HepG2 (cell line): ENCODE measurements around the gene ZNF548. TPM values are rescaled to one million over a fixed set of nuclear protein-coding genes. Genes with fewer than 3 reads are reported as not detected.

Source experiments
- ADNP ChIP-seq: sonication (generic); formaldehyde crosslinking; IDR thresholded peaks from 2 replicates; pipeline ENCODE4 v1.4.0; 2020; ENCODE audit warnings: missing genetic modification reagents
- ATF7-NPFF ChIP-seq: sonication (generic); formaldehyde crosslinking; IDR thresholded peaks from 2 replicates; pipeline ENCODE4 v1.8.1; 2023; ENCODE audit warnings: mild to moderate bottlenecking, low read depth, missing genetic modification reagents, moderate library complexity
- BCL3 ChIP-seq: sonication (generic); formaldehyde crosslinking; IDR thresholded peaks from 2 replicates; pipeline ENCODE4 v1.5.1; 2020; ENCODE audit warnings: mild to moderate bottlenecking, missing genetic modification reagents, moderate library complexity
- CC2D1A ChIP-seq: sonication (generic); formaldehyde crosslinking; IDR thresholded peaks from 2 replicates; pipeline ENCODE4 v1.8.1; 2023; ENCODE audit warnings: mild to moderate bottlenecking, missing genetic modification reagents
- GATAD2A ChIP-seq: IDR thresholded peaks from 2 replicates; pipeline ENCODE4 v1.6.1; 2016
- GPN1 ChIP-seq: sonication (generic); formaldehyde crosslinking; IDR thresholded peaks from 2 replicates; pipeline ENCODE4 v1.5.1; 2020; ENCODE audit warnings: missing genetic modification reagents, borderline replicate concordance
- HHEX ChIP-seq: IDR thresholded peaks from 2 replicates; pipeline ENCODE4 v1.6.1; 2016; ENCODE audit warnings: control low read depth
- HNRNPH1 ChIP-seq: fragments of 200-400 bp; formaldehyde crosslinking; optimal IDR thresholded peaks from 2 replicates; pipeline ENCODE3; 2017; ENCODE audit warnings: mild to moderate bottlenecking, low read depth, low read length
- MLLT10 ChIP-seq: sonication (generic); formaldehyde crosslinking; IDR thresholded peaks from 2 replicates; pipeline ENCODE4 v1.4.0; 2020; ENCODE audit warnings: missing genetic modification reagents
- MTF1 ChIP-seq: sonication (generic); formaldehyde crosslinking; IDR thresholded peaks from 2 replicates; pipeline ENCODE4 v1.5.0; 2020; ENCODE audit warnings: missing genetic modification reagents
- MXI1 ChIP-seq: IDR thresholded peaks from 3 replicates; pipeline ENCODE4 v1.6.1; 2012; ENCODE audit warnings: low read depth, low read length, inconsistent platforms, borderline replicate concordance
- MYNN ChIP-seq: sonication (generic); formaldehyde crosslinking; IDR thresholded peaks from 2 replicates; pipeline ENCODE4 v1.4.0; 2020; ENCODE audit warnings: mild to moderate bottlenecking, low read depth, missing genetic modification reagents
- NR2F2 ChIP-seq: IDR thresholded peaks from 2 replicates; pipeline ENCODE4 v1.6.1; 2012; ENCODE audit warnings: low read depth, inconsistent platforms, borderline replicate concordance
- PHF21A ChIP-seq: sonication (generic); formaldehyde crosslinking; IDR thresholded peaks from 2 replicates; pipeline ENCODE4 v1.5.0; 2020; ENCODE audit warnings: mild to moderate bottlenecking, missing genetic modification reagents
- PHF5A ChIP-seq: IDR thresholded peaks from one replicate; pipeline ENCODE4 v1.6.1; 2018; ENCODE audit warnings: low read depth, missing genetic modification reagents; ENCODE audit not compliant: unreplicated experiment
- SMAD1 ChIP-seq: sonication (generic); formaldehyde crosslinking; IDR thresholded peaks from 2 replicates; pipeline ENCODE4 v1.4.0; 2020; ENCODE audit warnings: missing genetic modification reagents, low read depth, mild to moderate bottlenecking, borderline replicate concordance
- SNRNP70 ChIP-seq: fragments of 200-400 bp; formaldehyde crosslinking; IDR thresholded peaks from 2 replicates; pipeline ENCODE4 v1.6.1; 2017; ENCODE audit warnings: mild to moderate bottlenecking, low read depth, low read length, moderate library complexity
- SYNCRIP ChIP-seq: fragments of 200-400 bp; formaldehyde crosslinking; IDR thresholded peaks from 2 replicates; pipeline ENCODE4 v1.6.1; 2018; ENCODE audit warnings: mild to moderate bottlenecking, low read depth, low read length; ENCODE audit not compliant: insufficient read depth
- ZNF33B ChIP-seq: sonication (generic); formaldehyde crosslinking; IDR thresholded peaks from 2 replicates; pipeline ENCODE4 v1.5.1; 2020; ENCODE audit warnings: mild to moderate bottlenecking, missing genetic modification reagents
- ZNF501 ChIP-seq: sonication (generic); formaldehyde crosslinking; IDR thresholded peaks from 2 replicates; pipeline ENCODE4 v1.5.1; 2020; ENCODE audit warnings: mild to moderate bottlenecking, moderate library complexity, missing genetic modification reagents
- ZNF543 ChIP-seq: sonication (generic); formaldehyde crosslinking; IDR thresholded peaks from 2 replicates; pipeline ENCODE4 v1.4.0; 2020; ENCODE audit warnings: mild to moderate bottlenecking, missing genetic modification reagents
- ZNF619 ChIP-seq: sonication (generic); formaldehyde crosslinking; IDR thresholded peaks from 2 replicates; pipeline ENCODE4 v1.4.0; 2020; ENCODE audit warnings: mild to moderate bottlenecking, missing genetic modification reagents
- ZXDC ChIP-seq: sonication (generic); formaldehyde crosslinking; IDR thresholded peaks from 2 replicates; pipeline ENCODE4 v1.5.0; 2020; ENCODE audit warnings: mild to moderate bottlenecking, missing genetic modification reagents
- polyA plus RNA-seq, 8 experiments: library from polyadenylated mRNA; depleted of rRNA in 3 of 8; stranded (reverse) in 7 of 8; unstranded in 1 of 8; fragments of >200 nt; fragmentation: Illumina TruSeq in 4 of 8; extraction: Trizol in 4 of 8; gene quantifications; 2 replicates each; pipeline versions ENCODE4 v1.2.1 to v1.2.3, GENCODE V29; 2011 to 2016; ENCODE audit warnings: low read depth in 4 of 8, missing spikeins in 1 of 8, mixed read lengths in 1 of 8; ENCODE audit not compliant: insufficient read depth in 1 of 8
- total RNA-seq, 5 experiments: library from RNA; depleted of rRNA; stranded (reverse); fragments of >200 nt; fragmentation: Illumina TruSeq; extraction: Trizol; gene quantifications; 2 replicates each; pipeline ENCODE4 v1.2.3, GENCODE V29; 2016; ENCODE audit warnings: low read depth in 1 of 5
- TF ChIP-seq, protein P1 (sequence below): sonication (generic); formaldehyde crosslinking; IDR thresholded peaks from 2 replicates; pipeline ENCODE4 v1.4.0; 2020; ENCODE audit warnings: missing genetic modification reagents, borderline replicate concordance

ZNF548 gene
- total and polyA plus RNA-seq, 2 of the 13 experiments (the other 11 are each of a cell fraction or from before 2014, with no cell fraction given) = 19.6 to 24.9 TPM

GRCh38 chr19:57389730-57390598, at the start of gene ZNF548 (continued):
- TF ChIP-seq ZXDC (CRISPR knock-in tag) (no peak), SYNCRIP (no peak), ATF7-NPFF (0 out of 2 replicates have a peak, but pooled peaks have one; percentile 25), PHF5A (CRISPR knock-in tag) (no peak), BCL3 (no peak), MTF1 (CRISPR knock-in tag) (no peak), ZNF543 (CRISPR knock-in tag) (no peak; the same call in 1 of the 2 replicates), MXI1 (peak; percentile 70; the same call in 1 of the 3 replicates), GPN1 (no peak), ADNP (CRISPR knock-in tag) (0 out of 2 replicates have a peak, but pooled peaks have one; percentile 19), HNRNPH1 (no peak), SMAD1 (CRISPR knock-in tag) (peak; percentile 59; the same call in 1 of the 2 replicates), HHEX (CRISPR knock-in tag) (no peak), GATAD2A (CRISPR knock-in tag) (peak; percentile 62), NR2F2 (no peak), ZNF501 (peak; percentile 89), SNRNP70 (no peak), MYNN (CRISPR knock-in tag) (no peak), CC2D1A (CRISPR knock-in tag) (no peak), MLLT10 (CRISPR knock-in tag) (no peak), PHF21A (CRISPR knock-in tag) (no peak), ZNF619 (0 out of 2 replicates have a peak, but pooled peaks have one; percentile 68), ZNF33B (CRISPR knock-in tag) (no peak; the same call in 1 of the 2 replicates)
- TF ChIP-seq, protein P1, sequence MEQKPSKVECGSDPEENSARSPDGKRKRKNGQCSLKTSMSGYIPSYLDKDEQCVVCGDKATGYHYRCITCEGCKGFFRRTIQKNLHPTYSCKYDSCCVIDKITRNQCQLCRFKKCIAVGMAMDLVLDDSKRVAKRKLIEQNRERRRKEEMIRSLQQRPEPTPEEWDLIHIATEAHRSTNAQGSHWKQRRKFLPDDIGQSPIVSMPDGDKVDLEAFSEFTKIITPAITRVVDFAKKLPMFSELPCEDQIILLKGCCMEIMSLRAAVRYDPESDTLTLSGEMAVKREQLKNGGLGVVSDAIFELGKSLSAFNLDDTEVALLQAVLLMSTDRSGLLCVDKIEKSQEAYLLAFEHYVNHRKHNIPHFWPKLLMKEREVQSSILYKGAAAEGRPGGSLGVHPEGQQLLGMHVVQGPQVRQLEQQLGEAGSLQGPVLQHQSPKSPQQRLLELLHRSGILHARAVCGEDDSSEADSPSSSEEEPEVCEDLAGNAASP = peak; percentile 34; the same call in 1 of the 2 replicates
